Lower lobe of right lung (tissue), 2 donors: Measurements from ENCODE around the gene SCAP. TPM values are rescaled to one million over a fixed set of nuclear protein-coding genes. Genes with fewer than 3 reads are reported as not detected.

Experiments
- ATAC-seq, 2 donors: fragments of 200-7000 bp; cut with Tn5 transposase; one replicate each; pipeline ENCODE4 v1.9.1; 2020 to 2022; ENCODE audit warnings: mild to moderate bottlenecking in 2 of 2, moderate library complexity in 2 of 2
- DNase-seq: peaks from one replicate; pipeline ENCODE4 v3.0.0-alpha.2; 2020
- H3K27ac ChIP-seq: fragments of 200-600 bp; one replicate; pipeline ENCODE4 v1.8.0; 2022
- H3K27me3 ChIP-seq: fragments of 200-600 bp; one replicate; pipeline ENCODE4 v1.8.0; 2022; ENCODE audit warnings: low read depth
- H3K36me3 ChIP-seq: fragments of 200-600 bp; one replicate; pipeline ENCODE4 v1.8.0; 2022; ENCODE audit warnings: mild to moderate bottlenecking
- H3K4me1 ChIP-seq: fragments of 200-600 bp; one replicate; pipeline ENCODE4 v1.8.0; 2022
- H3K4me3 ChIP-seq: fragments of 200-600 bp; one replicate; pipeline ENCODE4 v1.8.0; 2022; ENCODE audit warnings: mild to moderate bottlenecking
- H3K9me3 ChIP-seq: fragments of 200-600 bp; one replicate; pipeline ENCODE4 v1.8.0; 2022
- CTCF ChIP-seq: fragments of 200-600 bp; IDR thresholded peaks from one replicate; pipeline ENCODE4 v1.8.0; 2022; ENCODE audit warnings: antibody characterized with exemption, mild to moderate bottlenecking
- intact Hi-C: fragments of 100-400 bp; cut with DNase I; formaldehyde crosslinking; loops from one replicate; pipeline ENCODE4 v1.11.0; 2022
- total RNA-seq: library from RNA; stranded (reverse); fragmentation: NEBNext Ultra II Directional; extraction: Animal tissue kit (Norgen Biotek cat#: 25700); gene quantifications from one replicate; pipeline ENCODE4 v1.2.1, GENCODE V29; 2021
- donor health status: DM: no; HTN: yes; CAD: no; lungs with severe emphysema.

SCAP gene
- total RNA-seq, 1 donor from 2014 or later = 61.3 TPM

GRCh38 chr3:47419083-47420043 is 56.4 kb downstream of the SCAP start:
- intact Hi-C loops = no loop called here
- H3K9me3 ChIP-seq = no peaks in the 10 kb centered on the region
- H3K4me1 ChIP-seq = peaks cover 12% of the 10 kb centered on the region
- no peak overlapping the region for H3K27ac ChIP-seq
- no peak overlapping the region for H3K4me3 ChIP-seq
- ATAC-seq (no peak), DNase-seq (no peak)
- H3K27me3 ChIP-seq = no peaks in the 10 kb centered on the region
- peaks cover 76% of the 10 kb centered on the region for H3K36me3 ChIP-seq
- TF ChIP-seq CTCF = no peak

- no peak for TF ChIP-seq CTCF
- no peak for ATAC-seq
Measured at GRCh38 chr3:47418167-47419082, 57.3 kb downstream of the SCAP start.

GRCh38 chr3:47416041-47416440 is 59.7 kb downstream of the SCAP start:
- no peak overlapping the region for H3K27ac ChIP-seq
- no peak for ATAC-seq
- H3K36me3 ChIP-seq = peaks cover 91% of the 10 kb centered on the region
- no peak for TF ChIP-seq CTCF
- no peaks in the 10 kb centered on the region for H3K4me1 ChIP-seq
- DNase-seq = no peak
- no peaks in the 10 kb centered on the region for H3K9me3 ChIP-seq
- no peak overlapping the region for H3K4me3 ChIP-seq
- intact Hi-C loops = no loop called here
- no peaks in the 10 kb centered on the region for H3K27me3 ChIP-seq

More at GRCh38 chr3:47418167-47419082, 57.3 kb downstream of the SCAP start:
- intact Hi-C loops = no loop called here
- DNase-seq = no peak
- H3K9me3 ChIP-seq = no peaks in the 10 kb centered on the region
- H3K4me3 ChIP-seq = no peak overlapping the region
- H3K27me3 ChIP-seq = no peaks in the 10 kb centered on the region
- peaks cover 76% of the 10 kb centered on the region for H3K36me3 ChIP-seq
- H3K4me1 ChIP-seq = peaks cover 12% of the 10 kb centered on the region
- H3K27ac ChIP-seq = no peak overlapping the region

- no peak for TF ChIP-seq CTCF
- no peak for ATAC-seq
- no peaks in the 10 kb centered on the region for H3K9me3 ChIP-seq
- intact Hi-C loops = no loop called here
- H3K27ac ChIP-seq = no peak overlapping the region
- H3K36me3 ChIP-seq = peaks cover 88% of the 10 kb centered on the region
- no peak for DNase-seq
- H3K4me3 ChIP-seq = no peak overlapping the region
- H3K4me1 ChIP-seq = no peaks in the 10 kb centered on the region
- H3K27me3 ChIP-seq = no peaks in the 10 kb centered on the region
Measured at GRCh38 chr3:47414666-47415587, 60.8 kb downstream of the SCAP start.
